Measurements from ENCODE around the gene RNF144A.

- no peak for TF ChIP-seq EP300 (IDR thresholded peaks at IDR 0.05)
- TF ChIP-seq CTCF (IDR thresholded peaks at IDR 0.05), result no peak
These were observed 7.8 kb downstream of the RNF144A start for GRCh38 chr2:6924924-6925409.

All from suprapubic skin (tissue), 3 donors.